HG03354 (cell line): ENCODE data around the gene DEF6.

Source experiments
- ATAC-seq: cut with Tn5 transposase; IDR thresholded peaks from one replicate; pipeline ENCODE4 v1.9.1; 2021; ENCODE audit warnings: mild to moderate bottlenecking; ENCODE audit not compliant: unreplicated experiment, poor library complexity, severe bottlenecking

Gene DEF6

DNA sequence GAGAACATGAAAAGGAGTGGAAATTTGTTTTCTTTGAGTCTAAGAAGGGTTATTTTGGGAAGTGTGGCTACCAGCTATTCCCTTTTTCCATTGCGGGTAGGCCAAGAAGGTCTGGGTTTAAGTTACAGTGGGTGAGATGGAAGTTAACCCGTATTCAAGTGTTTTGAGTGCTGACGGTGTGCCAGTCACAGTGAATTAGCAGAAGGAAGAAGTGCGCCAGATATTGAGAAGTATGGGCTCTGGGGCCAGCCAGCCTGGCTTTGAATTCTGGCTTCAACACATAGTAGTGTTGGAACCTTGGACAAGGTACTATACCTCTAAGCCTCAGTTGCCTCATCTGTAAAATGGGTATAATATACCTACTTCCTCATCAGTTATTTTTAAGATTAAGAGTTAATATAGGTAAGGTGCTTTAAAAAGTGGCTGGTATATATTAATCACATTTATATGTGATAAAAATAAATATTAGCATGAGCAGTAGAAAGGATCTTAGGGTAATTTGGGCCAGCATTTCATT lies 21.8 kb upstream of the DEF6 start:
- no peak for ATAC-seq

GRCh38 chr6:35278708-35279107 lies 18.9 kb upstream of the DEF6 start:
- ATAC-seq, result no peak

- ATAC-seq, result no peak
Observed at GRCh38 chr6:35280903-35281302, 16.7 kb upstream of the DEF6 start.

DNA sequence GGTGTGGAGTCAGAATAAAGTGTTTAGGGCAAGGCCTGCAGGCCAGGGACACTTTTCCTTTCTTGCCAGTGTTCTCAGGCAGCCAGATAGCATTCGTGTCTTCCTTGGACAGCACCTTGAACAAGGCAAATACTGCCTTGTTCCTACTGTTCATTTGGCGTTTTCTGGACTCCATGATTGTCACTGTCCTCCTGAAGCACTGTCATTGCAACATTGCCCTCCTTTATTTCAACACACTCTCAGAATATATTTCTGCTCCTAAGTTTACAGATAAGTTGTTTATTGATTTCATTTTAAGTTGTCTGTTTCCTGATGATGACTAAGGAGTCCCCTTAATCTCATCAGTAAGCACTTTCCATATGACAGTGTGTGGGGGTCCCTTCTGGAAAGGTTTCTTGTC lies 15.1 kb upstream of the DEF6 start:
- ATAC-seq, result no peak

GRCh38 chr6:35283361-35283760 lies 14.3 kb upstream of the DEF6 start:
- no peak for ATAC-seq

DNA sequence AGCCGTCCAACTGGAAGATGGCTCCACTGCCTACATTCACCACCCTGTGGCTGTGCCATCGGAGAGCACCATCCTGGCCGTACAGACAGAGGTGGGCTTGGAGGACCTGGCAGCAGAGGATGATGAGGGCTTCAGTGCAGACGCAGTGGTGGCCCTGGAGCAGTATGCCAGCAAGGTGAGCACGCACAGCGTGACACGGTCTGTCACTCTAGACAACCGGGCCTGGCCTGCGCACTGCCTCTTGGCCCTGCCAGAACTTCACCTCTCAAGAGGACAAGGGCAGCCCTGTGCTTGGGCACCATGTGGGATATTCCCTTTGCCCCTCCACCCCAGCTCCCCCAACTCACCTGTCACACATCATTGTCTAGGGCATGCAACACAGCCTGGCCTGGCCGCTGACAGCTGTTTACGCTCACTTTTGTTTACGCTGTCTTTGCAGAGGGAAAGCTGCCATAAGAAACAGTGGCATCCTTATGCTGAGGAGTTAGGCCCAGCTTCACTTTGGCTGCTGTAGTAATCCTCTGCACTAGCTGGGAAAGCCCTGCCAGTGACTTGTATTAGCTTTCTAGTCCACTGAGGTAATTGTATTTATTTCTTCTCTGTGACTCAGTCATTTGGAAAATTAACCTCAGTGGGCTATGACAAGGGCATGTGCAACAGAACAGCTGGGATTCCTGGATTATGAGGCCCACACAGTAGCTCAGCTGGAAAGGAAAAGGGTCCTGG lies 9.8 kb upstream of the DEF6 start:
- no peak for ATAC-seq

- no peak for ATAC-seq
Observed at GRCh38 chr6:35288834-35289233, 8.8 kb upstream of the DEF6 start.

DNA sequence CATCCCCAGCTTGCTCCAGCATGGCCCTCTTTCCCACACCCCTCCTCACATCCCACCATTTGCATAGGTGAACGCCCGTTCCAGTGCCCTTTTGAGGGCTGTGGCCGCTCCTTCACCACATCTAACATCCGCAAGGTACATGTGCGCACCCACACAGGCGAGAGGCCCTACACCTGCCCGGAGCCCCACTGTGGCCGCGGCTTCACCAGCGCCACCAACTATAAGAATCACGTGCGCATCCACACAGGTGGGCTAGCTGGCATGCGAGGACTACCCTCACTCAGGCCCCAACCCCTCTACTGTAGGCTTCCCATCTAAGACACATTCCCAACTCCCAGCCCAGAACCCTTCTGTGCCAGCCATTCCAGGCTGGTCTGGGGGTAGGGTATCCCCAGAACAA lies 6.1 kb upstream of the DEF6 start:
- ATAC-seq, result no peak

GRCh38 chr6:35292494-35292893 lies 5.1 kb upstream of the DEF6 start:
- no peak for ATAC-seq

- ATAC-seq, result no peak
Observed at GRCh38 chr6:35293681-35294080, 3.9 kb upstream of the DEF6 start.

- ATAC-seq, result no peak
Observed at GRCh38 chr6:35294308-35294945, 3.2 kb upstream of the DEF6 start.

DNA sequence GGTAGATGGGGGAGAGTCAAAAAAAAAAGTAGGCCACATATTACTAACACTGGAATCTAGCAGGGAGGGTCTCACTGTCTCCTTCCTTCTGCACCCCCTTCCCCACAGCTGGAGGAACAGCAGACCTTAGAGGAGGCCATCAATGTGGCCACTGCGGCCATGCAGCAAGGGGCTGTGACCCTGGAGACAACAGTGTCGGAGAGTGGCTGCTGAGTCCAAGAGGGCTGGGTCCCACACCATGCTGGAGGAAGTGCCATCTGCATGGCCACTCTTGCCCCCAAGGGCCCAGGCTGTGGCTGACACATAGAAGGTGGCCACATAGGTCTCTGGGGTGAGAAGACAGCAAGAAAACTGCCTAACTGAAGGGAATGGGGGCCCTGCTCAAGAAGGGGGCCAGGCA lies 2.6 kb upstream of the DEF6 start:
- ATAC-seq, result no peak

DNA sequence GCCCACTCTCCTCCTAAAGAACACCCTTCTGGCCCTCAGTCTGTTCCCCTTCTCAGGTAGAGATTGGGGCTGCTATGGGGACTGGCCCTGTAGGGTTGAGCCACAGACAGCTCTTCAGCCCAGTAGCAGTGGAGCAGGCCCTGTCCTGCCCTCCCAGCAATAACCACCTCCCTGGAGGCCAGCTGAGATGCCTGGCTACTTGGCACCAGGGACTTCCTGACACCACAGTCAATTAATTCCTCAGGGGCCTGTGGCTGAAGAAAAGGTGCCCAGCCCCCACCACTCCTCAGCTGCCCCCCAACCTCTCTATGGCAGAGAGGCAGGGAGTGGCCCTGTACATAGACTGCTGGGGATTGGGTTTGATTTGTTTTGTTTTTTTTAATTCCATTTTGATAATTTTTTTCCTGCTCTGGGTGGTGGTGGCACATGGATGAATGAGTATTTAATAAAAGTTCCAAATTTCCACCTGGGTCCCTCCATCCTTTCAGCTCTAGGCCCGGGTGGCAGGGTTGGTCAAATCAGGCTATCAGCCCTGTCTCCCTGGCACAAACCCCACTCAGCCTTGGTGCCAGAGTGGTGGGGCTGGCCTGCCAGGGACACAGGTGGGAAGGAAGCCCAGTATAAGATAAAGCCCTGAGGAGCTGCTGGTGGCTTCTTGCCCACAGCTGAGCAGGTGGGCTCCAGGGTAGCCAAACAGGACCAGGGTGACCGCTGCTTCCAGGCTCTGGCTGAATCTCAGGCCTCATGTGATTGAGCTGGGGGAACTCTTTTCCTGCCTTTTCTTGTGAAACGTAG lies 1.9 kb upstream of the DEF6 start:
- ATAC-seq, result no peak

DNA sequence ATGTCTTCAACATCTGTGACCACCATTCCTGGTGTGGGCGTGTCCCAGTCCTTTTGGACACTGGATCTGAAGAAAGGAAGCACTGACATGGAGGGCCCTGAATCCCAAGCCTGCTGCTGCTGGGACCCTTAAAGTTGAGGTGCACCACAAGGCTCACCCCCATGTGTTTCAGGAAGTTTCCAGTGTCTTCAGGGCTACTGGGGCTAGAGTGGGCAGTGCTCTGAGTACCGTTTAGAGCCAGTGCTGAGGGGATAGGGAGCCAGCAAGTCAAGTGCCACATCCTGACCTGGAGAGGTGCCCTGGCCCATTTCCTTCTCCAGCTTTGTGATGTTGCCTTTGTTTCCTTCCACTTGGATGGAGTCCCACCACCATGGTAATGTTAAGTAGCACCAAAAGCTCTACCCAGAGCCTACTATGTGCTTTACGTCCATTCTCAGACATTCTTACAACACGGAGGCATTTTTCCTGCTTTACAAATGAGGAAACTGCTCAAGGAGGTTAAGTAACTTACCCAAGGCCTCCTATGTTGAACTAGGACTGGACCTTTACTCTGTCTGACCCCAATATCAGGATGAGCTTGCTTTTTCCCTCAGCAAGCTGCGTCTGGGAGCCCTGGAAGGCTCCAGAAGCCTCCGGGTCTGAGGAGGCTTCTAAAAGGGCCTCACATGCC lies 552 bp upstream of the DEF6 start:
- ATAC-seq, result no peak

DNA sequence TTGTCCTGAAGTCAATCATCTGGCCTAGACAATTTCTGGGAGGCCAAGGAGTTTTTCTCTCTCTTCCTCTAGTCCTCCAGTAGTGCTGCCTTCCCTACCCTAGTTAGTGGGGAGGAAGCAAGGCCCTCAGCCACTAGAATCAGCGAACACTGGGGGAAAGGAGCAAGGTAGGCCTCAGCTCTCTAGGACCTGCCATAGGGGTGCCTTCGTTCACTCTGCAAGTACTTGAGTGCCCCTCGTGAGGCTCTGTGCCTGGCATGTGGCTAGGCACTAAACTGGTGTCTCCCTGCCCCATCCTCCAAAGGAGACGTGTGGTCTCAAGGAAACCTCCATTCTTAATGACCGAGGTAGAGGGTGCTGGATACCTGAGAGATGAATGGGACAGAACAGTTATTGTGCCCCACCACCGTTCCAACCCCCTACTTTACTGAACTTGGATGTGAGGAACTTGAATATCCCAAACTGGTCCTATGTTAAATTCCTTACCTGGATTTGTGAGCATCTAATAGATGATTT lies 1.1 kb downstream of the DEF6 start:
- no peak for ATAC-seq

- ATAC-seq, result no peak
Observed at GRCh38 chr6:35299674-35300073, 2.1 kb downstream of the DEF6 start.

DNA sequence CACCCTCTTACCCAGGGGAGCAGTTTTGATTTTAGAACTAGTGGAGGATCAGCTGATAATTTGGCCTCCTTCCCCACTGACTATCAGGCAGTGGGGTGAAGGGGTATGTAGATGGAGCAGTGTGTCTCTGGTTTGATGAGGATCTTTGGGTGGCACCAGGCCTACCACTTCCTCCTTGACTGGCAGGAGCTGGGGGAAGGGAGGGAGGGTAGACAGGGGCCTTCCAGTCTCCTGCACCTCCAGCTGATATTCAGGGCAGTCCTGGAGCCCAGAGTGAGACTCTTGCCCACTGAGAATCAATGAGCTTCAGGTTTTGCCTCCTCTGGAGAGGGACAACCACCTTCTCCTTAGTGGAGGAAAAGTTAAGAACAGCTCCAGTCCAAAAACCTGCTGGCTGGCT lies 3.2 kb downstream of the DEF6 start:
- no peak for ATAC-seq

- ATAC-seq, result peak; percentile 81
Observed at GRCh38 chr6:35302604-35303241, 5.1 kb downstream of the DEF6 start.

GRCh38 chr6:35304299-35304698 lies 6.7 kb downstream of the DEF6 start:
- no peak for ATAC-seq

GRCh38 chr6:35305117-35305516 lies 7.5 kb downstream of the DEF6 start:
- no peak for ATAC-seq
